Stimulated activated CD4-positive, alpha-beta T cell treated with anti-CD3 and anti-CD28 coated beads, Interleukin-4, amount 100 ng/mL, for 24 hours (primary cell): ENCODE measurements around the gene TMEM233.

Source experiments
- DNase-seq: peaks from one replicate; pipeline ENCODE4 v3.0.0-alpha.2; 2020

The TMEM233 gene

GRCh38 chr12:119660076-119660475 lies 66.5 kb downstream of the TMEM233 start:
- no peak for DNase-seq

DNA sequence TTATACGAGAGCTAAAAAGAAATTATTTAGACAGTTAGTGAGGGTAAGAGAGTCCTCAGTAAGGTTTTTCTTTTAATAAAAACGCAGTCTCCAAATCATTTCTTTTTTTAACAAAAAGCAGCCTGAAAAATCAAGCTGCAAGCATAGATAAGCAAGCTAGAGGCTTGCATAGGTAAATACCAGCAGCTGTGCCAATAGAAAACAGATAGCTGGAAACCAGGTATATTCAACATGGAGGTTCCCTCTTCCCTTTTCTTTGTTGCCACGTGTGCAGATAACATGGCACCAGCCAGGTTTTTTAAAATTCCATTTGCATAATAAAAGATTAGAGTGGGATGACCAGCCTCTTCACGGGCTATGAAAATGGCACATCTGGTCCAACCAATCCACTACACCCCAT lies 68.3 kb downstream of the TMEM233 start:
- DNase-seq: no peak

GRCh38 chr12:119664642-119665041 lies 71.1 kb downstream of the TMEM233 start:
- no peak for DNase-seq

GRCh38 chr12:119665164-119665929 lies 71.8 kb downstream of the TMEM233 start:
- no peak for DNase-seq

DNA sequence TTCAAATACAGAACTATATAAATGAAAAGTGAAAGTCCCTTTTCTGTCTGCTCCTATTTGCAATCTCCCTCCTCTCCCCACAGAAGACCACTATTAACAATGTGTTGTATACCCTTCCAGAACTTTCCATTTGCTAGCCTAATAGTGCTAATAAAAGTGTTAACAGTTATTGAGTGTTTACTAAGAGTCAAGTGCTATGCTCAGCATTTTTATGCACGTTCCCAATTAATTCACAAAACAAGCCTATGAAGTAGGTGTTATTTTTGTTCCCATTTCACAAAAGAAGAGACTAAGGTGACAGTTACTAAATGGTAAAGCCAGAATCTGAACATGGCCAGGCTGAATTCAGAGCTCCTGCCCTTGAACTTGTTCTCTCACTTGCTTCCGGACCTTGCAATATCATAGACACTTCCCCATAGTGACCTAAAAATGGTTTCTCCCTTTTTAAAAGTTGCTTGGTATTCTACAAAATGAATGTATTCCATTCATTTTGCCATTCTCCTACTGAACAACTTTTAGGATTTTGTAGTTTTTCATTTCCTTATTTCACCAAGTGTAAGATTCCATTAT lies 72.7 kb downstream of the TMEM233 start:
- DNase-seq: no peak

- no peak for DNase-seq
These were observed 73.5 kb downstream of the TMEM233 start for GRCh38 chr12:119666900-119667576.

- peak; percentile 96 for DNase-seq
These were observed 74.2 kb downstream of the TMEM233 start, which contains the start of gene PRKAB1 for GRCh38 chr12:119667577-119668323. TSS of gene PRKAB1 (plus strand) at chr12:119668133. CDS start at chr12:119668245, 112 bp downstream.

DNA sequence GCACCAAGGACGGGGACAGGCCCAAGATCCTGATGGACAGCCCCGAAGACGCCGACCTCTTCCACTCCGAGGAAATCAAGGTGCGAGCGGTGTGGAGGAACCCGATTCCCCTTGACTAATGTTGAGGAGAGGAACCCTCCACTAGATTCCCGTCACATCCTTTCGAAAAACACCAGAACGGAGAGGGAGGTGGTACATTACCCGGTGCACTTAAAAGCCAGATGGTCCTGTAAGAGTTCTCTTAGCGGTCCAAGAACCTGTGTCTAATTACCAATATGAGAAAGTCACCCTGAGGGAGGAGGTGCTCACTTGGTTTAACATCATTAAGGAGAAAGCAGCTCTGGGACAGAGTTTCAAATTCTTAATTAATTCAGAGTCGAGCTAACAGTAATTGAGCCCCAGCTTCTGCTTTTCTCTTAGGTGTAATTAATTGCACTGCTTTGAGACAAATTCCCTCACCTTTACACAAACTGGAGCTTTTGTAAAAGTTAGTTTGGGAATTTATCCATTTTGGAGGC lies 74.8 kb downstream of the TMEM233 start:
- DNase-seq: no peak

GRCh38 chr12:119669744-119670472 lies 76.3 kb downstream of the TMEM233 start:
- no peak for DNase-seq

GRCh38 chr12:119671070-119671469 lies 77.5 kb downstream of the TMEM233 start:
- DNase-seq: no peak

DNA sequence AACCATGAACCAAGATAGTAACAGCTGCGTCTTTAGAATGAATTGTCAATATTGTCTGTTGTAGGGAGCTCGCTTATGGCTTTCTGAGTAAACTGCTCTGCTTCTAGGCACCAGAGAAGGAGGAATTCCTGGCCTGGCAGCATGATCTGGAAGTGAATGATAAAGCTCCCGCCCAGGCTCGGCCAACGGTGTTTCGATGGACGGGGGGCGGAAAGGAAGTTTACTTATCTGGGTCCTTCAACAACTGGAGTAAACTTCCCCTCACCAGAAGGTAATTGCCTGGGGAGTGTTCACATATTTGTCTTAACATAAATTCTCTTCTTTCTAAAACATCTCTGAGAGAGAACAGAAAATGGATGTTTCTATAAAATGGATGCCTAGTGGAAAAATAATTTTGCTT lies 78.6 kb downstream of the TMEM233 start:
- no peak for DNase-seq

DNA sequence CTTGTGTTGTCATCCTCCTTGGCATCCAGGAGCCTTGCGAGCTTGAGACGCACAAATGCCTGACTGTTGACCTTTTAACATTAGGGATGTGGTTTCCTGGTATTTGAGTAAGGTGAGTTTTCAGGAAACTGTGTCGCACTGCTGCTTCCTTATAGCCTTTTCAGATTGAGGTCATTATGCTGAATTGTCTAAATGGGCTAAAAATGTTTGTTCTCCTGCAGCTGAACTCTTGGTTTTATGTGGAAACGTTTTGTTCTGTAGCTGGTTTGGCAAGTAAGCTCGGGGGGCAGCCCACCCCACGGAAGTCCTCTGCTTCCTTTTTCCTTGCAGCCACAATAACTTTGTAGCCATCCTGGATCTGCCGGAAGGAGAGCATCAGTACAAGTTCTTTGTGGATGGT lies 80.1 kb downstream of the TMEM233 start:
- no peak for DNase-seq

- DNase-seq: no peak
These were observed 81.0 kb downstream of the TMEM233 start for GRCh38 chr12:119674560-119674959.

GRCh38 chr12:119676022-119676421 lies 82.4 kb downstream of the TMEM233 start:
- DNase-seq: no peak

GRCh38 chr12:119676573-119676972 lies 83.0 kb downstream of the TMEM233 start:
- DNase-seq: no peak

- no peak for DNase-seq
These were observed 84.9 kb downstream of the TMEM233 start for GRCh38 chr12:119678459-119678858.

DNA sequence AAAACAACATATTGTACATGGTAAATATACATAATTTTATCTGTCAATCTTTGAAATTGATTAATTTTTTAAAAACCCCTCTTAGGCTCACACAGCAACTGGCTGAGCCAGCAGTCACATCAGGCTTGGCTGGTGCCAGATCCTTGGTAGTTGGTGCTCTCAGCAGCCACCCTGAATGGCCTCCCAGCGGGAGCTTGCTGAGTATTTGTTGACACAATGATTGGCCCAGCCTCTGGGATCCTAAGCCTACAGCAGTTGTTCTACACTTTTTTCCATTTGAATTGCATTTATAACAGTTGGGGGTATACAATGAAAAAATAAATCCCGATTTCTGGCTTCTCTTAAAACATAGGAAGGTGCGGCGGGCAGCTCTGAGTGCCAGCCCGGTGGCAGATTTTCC lies 85.5 kb downstream of the TMEM233 start:
- no peak for DNase-seq

DNA sequence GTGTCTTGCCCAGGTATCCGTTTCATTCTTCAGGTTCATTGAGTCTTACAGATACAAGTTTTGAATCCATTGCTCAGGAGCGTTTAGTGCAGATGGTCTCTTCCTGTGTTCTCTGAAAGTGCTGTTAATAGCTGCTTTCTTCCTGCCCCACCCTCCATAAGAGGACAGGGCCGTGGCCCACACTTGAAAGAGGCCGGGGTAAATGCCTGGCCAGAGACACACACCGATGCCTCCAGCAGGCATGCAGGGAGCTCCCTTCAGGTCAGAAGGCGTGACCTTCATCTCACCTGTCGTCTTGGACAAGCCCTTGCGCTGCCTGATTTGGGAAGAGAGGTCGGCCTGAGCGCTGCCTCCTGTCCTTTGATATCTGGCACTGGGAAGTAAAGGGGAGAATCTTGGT lies 85.9 kb downstream of the TMEM233 start:
- DNase-seq: no peak

DNA sequence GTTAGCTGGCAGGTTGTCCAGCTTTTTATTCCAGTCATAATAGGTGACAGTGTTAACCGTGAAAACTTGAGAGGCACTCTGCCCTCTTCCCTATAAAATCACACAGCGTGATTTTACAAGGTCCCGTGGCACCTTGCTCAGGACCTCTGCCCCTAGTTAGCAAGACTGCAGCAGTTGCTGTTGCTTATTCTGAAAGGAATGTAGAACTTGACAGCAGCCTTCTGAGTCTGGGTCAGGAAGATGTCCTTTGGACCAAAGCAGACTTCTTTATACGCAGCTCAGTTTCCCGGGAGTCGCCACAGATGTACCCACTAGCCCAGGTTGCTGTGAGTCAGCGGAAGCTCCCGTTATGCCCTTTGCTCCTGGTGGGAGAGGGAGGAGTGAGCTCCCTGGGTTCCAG lies 87.5 kb downstream of the TMEM233 start:
- no peak for DNase-seq

- no peak for DNase-seq
These were observed 88.4 kb downstream of the TMEM233 start for GRCh38 chr12:119681728-119682638.

GRCh38 chr12:119682639-119683252 lies 89.2 kb downstream of the TMEM233 start:
- DNase-seq: no peak
